IPS DF 4.7 (cell line): Measurements from ENCODE around the gene NFKBIE.
"Not testable (repeated sequence)": the region's sequence is repeated elsewhere in the genome, so short reads cannot be mapped to it uniquely, and the experiment has no call there.

ENCODE experiments used
- DNase-seq: peaks from one replicate; pipeline ENCODE4 v3.0.0-alpha.2; 2013; ENCODE audit warnings: low spot score; ENCODE audit errors: extremely low read depth

Gene NFKBIE

DNA sequence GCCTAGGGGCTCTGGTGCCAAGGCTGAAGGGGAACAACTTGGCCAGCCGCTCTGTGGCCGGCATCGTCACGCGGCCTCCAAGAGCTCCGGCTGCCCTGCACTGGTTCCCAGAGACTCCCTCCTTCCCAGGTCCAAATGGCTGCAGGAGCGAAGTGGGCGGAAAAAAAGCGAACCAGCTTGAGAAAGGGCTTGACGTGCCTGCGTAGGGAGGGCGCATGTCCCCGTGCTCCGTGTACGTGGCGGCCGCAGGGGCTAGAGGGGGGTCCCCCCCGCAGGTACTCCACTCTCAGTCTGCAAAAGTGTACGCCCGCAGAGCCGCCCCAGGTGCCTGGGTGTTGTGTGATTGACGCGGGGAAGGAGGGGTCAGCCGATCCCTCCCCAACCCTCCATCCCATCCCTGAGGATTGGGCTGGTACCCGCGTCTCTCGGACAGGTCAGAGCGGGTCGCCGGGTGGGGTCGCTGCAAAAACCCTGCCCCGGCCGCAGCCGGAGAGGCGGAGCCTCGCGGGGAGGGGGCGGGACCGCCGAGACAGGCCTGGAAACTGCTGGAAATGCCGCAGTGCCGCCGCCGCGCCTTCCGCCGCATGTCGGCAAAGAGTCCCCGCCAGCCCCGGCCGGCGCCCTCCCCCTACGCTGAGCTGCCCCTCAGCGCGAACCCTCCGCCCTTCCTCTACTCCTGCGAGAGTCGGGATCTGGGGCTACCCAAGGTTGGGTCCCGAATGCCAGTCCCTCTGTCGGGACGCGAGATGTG lies 19.3 kb downstream of the NFKBIE start:
- no peak for DNase-seq

DNA sequence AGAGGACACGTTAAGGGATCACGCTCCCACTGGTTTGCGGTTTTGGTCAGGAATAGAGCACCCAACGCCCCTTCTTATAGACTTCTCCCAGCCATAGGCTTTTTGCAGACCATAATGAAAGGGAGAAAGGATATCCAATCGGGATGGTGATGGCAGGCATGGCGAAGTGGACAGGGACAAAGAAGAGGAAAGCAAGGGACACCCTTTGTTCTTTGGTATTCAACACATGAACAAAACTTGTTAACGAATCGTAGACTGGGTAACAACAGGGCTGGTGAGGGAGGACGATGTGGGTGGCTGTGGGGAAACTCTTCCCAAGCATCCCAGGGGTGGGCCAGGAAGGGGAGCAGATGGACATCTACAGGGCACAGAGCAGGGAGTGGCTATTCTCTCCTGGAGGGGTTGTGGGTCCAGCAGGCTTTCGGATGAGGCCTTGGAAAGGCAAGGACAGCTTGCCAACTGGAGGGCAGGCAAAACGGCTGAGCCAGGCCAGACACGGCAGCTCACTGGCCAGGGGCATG lies 19.9 kb downstream of the NFKBIE start:
- DNase-seq: no peak

DNA sequence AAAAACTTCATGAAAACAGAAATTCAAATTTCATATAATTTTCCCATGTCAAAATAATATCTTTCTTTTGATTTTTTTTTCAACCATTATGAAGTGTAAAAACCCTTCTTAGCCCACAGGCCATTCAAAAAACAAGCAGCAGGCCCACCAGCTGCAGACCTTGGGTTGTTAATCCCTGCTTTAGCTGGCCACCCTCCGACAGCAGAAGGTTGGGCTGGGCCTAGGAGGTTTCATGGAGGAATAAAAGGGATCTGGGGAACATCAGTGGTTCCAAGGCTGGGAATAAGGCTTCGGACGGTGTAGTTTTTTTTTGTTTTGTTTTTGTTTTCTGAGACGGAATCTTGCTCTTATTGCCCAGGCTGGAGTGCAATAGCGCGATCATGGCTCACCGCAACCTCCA lies 22.0 kb downstream of the NFKBIE start:
- DNase-seq: no peak

DNA sequence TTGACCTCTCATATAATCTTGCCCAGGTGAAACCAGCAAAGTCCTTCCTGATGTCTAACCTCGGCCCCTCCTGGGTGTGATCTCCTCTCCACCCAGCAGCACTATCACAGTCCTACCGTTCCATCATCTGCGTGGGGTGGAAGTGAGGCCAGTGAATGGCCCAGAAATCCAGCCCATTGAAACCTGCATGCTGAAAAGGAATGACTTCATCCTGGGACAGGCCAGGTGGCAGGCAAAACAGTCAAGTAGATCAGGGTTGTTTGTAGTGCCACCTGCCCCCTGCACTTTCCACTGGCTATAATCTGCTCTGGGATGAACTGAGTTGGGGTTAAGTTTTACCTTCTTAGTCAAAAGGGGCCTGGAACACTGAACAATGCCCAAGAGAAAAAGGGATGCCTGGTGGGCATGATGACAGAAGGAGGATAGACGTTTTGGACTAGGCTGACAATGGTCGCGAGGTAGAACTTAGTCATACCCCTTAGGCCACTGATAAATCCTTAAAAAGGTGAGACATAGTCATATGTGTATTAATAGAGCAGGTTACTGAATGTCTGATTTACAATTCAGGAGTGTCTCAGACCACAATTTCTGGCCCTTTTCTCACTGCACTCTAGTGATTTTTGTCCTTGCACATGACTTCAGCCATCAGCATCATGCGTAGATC lies 26.5 kb downstream of the NFKBIE start:
- no peak for DNase-seq

DNA sequence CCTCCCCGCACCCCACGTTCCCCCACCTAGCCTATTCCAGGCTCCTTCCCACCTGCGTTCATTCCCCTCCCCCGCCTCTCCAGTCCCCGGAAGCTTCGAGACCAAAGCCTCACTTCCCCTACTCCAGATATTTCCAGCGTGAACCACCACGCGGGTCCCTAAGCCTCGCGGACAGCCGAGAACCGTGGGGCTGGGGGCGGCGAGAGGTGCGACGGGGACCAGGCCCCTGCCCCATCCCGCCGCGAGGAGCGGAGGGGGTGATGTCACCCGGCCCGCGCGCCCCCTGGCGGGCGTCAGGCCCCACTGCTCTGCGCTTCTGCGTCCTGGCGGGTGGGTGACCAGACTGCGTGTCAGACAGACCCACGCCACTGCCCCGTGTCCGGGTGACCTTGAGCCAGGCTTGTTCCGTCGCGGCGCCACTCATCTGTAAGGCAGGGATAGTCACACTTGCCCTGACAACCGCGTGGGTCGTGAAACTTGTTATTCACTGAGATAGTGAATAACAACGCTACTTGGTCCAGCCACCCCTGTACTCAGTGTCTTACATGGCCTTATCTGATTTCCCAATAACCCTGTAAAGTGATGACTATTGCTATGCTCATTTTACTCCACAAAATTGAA lies 27.4 kb downstream of the NFKBIE start:
- no peak for DNase-seq

DNA sequence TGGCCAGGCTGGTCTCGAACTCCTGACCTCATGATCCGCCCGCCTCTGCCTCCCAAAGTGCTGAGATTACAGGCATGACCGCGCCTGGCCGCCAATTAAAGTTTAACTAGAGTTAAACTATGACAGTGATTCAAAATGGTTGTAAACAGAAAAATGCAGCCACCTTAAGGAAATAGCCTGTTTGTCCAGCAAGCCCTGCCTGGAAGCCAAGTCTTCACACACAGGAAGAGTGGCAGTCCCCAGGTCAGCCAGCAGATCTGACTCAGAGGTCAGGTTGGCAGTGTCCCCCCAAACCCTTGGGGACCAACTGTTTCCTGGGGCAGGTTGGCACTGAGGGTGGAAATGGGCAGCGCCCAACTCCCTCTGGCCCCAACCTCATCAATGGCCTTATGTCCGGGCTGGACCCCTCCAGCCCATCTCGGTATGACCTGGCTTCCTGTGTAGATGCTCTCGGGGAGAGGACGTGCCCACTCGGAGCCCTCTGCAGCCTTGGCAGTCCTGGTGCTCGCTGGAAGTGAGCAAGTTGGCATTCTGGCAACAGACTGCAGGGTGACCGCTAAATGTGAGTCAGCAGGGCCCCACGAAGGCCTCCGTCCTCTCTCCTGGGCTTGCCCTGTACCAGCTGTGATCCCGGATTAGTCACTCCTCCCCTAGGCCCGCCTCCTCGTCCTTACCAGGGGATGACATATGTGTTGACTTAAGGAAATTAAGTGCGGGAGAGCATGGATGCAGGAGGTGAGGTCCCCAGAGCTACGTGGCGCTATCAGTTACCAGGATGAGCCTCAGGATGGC lies 28.1 kb downstream of the NFKBIE start:
- no peak for DNase-seq

DNA sequence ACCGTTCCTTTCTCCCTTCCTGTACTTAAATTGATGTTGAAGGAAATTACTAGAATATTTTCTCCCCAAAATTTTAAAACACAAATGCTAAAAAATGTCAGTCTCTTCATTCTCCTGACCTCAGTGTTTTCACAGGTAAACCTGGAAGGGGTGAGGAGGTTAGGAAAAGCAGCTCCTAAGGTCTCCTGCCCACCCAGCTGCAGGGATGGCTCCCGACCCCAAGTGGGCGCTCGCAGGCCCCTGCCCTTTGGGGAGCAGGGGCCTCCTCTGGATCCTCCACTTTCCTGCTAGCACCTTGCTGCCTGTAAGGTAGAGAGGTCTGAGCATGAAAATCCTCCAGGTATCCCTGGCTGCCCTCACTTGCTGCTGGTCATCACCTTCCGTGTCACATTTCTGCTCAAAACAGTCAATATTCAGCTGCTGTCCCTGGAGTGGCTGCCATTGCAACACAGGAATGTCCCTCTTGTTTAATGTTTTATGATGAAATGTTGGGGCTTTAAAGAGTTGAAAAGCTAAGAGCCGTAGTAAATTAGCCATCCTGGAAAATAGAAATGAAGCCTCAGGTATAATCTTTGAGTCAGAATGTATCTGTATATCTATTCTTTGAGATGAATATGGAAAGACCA lies 29.3 kb downstream of the NFKBIE start:
- DNase-seq: no peak

DNA sequence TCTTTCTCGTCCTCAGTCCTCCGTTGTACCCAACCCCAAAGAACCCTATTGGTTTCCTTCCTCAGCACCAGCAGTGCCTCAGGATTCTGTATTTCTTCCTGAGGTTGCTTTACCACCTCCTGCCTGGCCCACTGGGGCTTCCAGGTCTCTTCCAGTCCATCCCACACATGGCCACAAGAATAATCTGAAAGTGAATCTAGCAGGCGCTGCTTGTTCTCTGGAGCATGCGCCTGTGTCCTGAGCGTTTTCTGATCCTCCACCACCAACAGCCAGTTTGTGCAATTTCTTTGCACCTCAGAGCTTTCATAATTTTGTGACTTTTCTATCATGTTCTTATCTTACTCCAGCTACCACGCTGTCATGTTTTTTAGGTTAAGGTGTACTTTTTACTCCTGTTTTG lies 30.1 kb downstream of the NFKBIE start:
- no peak for DNase-seq

DNA sequence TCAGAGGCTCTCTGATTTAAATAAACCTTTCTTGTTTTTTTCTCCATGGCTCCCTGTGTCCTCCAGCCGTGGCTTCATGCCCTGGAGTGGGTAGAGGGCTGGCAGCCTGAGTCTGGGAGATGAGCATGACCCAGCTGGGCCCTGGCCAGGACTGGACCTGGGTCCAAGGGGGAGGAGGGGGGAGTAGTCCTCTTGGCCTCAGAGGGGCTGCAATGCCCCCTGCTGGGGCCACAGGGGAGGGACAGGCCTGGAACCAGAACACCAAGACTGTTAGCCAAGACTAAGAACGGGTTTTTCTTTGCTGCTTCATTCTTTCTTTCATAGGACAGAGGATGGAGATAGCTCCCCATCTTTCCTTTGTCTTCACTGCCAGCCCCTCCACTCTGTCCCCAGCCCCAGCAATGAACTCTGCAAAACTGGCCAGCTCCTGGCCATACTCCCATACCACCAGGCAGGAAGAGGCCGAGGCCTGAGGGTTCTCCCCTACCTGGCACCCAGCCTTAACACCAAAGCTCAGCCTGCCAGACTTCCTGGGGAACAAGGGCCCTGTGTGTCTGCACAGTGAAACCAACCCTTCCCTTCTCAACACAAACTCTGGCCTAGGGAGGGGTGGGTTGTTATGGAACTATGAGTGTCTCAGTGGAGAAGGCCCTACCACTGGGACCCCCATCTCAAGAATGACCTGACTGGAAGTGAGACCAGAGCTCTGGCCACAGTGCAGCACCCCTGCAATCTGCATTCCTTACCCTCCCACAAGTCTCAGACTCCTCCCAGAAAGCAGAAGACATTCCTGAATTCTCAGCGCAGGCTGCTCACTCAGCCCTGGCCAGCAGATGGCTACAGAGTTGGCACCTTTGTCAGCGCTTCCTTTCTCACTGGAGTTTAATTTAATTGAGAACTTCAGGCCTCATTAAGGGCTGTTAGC lies 31.0 kb downstream of the NFKBIE start:
- no peak for DNase-seq

DNA sequence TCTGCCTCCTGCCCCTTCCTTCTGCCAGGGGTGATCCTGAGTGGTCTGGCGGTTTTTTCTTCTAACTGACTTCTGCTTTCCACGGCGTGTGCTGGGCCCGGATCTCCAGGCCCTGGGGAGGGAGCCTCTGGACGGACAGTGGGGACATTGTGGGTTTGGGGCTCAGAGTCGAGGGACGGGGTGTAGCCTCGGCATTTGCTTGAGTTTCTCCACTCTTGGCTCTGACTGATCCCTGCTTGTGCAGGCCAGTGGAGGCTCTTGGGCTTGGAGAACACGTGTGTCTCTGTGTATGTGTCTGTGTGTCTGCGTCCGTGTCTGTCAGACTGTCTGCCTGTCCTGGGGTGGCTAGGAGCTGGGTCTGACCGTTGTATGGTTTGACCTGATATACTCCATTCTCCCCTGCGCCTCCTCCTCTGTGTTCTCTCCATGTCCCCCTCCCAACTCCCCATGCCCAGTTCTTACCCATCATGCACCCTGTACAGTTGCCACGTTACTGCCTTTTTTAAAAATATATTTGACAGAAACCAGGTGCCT lies 31.7 kb downstream of the NFKBIE start:
- DNase-seq: no peak

DNA sequence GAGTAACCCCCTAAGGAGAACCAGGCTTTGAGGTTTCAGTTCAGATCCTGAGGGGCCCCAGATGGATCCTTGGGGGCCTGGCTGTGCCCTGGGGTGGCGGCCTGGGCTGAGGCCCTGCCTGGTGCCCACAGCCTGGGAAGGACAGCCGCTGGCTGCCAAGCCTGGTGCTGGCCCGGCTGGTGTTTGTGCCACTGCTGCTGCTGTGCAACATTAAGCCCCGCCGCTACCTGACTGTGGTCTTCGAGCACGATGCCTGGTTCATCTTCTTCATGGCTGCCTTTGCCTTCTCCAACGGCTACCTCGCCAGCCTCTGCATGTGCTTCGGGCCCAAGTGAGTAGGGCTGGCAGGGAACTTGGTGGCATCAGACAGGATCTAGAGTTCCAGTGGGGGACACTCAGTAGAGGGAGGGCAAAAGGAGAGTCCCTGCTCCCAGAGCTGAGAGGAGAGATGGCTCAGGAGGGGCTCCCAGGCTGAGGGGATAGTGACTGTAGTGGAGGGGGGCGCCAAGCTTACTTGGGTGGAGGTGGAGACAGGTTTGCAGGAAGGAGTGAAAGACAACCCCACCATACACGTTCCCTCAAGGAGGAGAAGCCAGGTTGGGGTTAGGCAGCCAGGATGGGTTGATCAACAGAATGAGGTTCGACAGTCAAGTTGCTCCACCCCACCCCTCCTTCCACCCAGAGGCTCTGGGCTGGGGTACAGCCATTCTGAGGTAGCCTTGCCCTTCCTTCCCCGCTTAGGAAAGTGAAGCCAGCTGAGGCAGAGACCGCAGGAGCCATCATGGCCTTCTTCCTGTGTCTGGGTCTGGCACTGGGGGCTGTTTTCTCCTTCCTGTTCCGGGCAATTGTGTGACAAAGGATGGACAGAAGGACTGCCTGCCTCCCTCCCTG lies 32.4 kb downstream of the NFKBIE start:
- DNase-seq: no peak

DNA sequence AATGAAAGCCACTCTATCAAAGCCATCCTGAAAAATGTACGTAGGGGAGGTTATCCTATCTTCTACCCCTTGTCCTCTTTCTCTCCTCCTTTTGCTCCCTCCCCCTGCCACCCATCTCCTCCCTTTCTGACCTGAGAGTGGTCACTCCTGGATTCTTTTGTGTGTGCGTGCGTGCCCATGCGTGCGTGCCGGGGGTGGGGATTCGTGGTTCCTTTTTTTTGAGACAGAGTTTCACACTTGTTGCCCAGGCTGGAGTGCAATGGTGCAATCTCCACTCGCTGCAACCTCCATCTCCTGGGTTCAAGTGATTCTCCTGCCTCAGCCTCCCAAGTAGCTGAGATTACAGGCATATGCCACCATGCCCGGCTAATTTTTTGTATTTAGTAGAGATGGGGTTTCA lies 33.9 kb downstream of the NFKBIE start:
- DNase-seq: not testable (repeated sequence)

DNA sequence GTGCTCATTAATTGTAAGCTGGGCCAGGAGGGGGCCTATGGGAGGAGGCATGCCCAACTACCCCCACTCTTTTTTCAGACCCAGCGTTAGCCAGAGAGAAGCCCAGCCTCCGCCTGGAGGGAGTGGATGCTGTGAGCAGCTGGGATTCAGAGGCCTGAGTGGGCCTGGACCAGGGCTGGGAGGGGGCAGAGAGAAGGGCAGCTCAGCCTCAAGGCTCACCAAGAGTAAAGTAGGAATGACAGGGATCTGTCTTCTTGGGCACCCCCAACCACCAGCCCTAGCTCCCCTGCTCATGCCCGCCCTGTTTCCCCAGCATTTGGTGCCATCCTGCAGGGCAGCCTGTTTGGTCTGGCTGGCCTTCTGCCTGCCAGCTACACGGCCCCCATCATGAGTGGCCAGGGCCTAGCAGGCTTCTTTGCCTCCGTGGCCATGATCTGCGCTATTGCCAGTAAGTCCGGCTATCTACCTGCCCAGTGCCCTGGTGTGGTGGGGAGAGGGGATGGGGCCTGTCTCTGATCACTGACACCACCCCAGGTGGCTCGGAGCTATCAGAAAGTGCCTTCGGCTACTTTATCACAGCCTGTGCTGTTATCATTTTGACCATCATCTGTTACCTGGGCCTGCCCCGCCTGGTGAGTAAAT lies 35.2 kb downstream of the NFKBIE start:
- no peak for DNase-seq

DNA sequence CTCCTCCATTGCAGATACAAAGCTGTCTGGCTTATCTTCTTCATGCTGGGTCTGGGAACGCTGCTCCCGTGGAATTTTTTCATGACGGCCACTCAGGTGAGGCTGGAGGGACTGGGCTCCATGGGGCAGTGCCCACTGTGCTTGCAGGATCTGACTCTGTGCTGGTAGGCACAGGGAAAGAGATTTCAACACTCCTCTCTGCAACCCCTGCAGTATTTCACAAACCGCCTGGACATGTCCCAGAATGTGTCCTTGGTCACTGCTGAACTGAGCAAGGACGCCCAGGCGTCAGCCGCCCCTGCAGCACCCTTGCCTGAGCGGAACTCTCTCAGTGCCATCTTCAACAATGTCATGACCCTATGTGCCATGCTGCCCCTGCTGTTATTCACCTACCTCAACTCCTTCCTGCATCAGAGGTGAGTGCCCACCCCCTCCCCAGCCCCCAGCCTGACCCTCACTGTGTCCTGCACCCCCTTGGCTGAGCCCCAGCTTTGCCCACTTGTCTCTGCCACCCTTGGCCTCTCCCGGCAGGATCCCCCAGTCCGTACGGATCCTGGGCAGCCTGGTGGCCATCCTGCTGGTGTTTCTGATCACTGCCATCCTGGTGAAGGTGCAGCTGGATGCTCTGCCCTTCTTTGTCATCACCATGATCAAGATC lies 35.8 kb downstream of the NFKBIE start:
- DNase-seq: no peak

DNA sequence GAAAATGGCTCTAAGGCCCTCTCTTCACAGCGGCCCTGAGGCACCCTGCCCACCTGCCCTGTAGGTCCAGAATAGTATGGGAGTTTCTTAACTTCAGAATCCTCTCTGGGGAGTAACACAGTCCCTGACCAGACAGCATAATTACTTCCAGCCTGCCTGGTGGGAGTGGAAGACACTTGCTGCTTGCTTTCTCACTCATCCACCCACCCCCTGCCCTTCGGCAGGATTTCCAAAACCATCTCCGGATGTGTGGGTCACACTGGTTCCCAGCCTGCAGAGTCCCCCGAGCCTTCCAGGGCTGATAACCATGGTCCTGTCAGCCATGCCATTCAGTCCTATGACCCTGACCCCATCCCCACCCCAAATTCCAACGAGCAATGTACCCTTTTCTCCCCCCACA lies 36.5 kb downstream of the NFKBIE start:
- DNase-seq: no peak

DNA sequence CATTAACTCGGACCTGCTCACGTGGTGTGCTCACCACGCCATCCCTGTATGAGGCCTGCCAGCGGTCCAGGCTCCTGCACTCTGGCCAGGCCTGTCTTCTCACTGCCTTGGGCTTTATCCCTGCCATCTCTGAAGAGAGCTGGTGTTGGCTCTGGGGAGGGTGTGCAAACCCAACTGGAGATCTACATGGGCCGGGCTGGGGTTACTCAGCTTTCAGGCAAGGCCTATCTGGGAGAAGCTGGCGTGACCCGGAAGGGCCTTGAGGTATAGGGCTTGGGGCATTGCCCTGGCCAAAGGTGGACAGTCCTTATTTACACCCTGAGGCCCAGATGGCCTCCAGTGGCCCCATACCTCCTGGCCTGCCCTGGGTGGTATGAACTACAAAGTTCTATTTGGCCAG lies 36.9 kb downstream of the NFKBIE start:
- DNase-seq: no peak

DNA sequence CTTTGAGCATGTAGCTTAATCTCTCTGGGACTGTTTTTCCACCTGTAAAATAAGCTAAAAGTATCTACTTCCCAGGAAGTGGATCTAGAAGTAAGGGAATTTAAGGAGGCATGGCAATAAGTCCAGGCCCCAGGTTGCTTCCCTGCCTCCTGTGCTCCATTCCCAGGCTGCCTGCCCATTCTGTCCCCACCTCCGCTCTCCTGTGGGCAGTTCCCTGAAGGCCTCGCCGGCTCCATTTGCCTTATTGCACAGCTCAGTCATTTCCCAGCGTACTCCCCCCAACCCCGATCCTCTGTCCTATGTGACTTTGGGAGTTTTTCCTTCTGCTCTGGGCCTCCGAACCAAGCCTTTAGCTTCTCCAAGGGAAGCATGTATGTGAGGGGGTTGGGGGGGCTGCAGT lies 37.3 kb downstream of the NFKBIE start:
- no peak for DNase-seq
